Liver (tissue), 3 donors: ENCODE data around the gene CFDP1.

Experiments used
- FOXA1 ChIP-seq: IDR thresholded peaks from 2 replicates; pipeline ENCODE4 v1.6.1; 2016; ENCODE audit warnings: antibody characterized with exemption
- GABPA ChIP-seq, 2 donors: IDR thresholded peaks in 1 of 2; conservative IDR thresholded peaks in 1 of 2; 2 replicates each; pipeline ENCODE4 v1.6.1; 2016; ENCODE audit warnings: antibody characterized with exemption in 2 of 2, mild to moderate bottlenecking in 1 of 2, moderate library complexity in 1 of 2
- MAX ChIP-seq: IDR thresholded peaks from 2 replicates; pipeline ENCODE4 v1.6.1; 2016; ENCODE audit warnings: antibody characterized with exemption
- RAD21 ChIP-seq, 2 donors: IDR thresholded peaks; 2 replicates each; pipeline ENCODE4 v1.6.1; 2016; ENCODE audit warnings: antibody characterized with exemption in 2 of 2, mild to moderate bottlenecking in 2 of 2
- REST ChIP-seq: IDR thresholded peaks from 2 replicates; pipeline ENCODE4 v1.6.1; 2016; ENCODE audit warnings: antibody characterized with exemption, mild to moderate bottlenecking
- SP1 ChIP-seq: IDR thresholded peaks from 2 replicates; pipeline ENCODE4 v1.6.1; 2018; ENCODE audit warnings: antibody characterized with exemption, mild to moderate bottlenecking
- TAF1 ChIP-seq: conservative IDR thresholded peaks from 2 replicates; pipeline ENCODE4 v1.6.1; 2016; ENCODE audit warnings: antibody characterized with exemption, mild to moderate bottlenecking
- YY1 ChIP-seq: IDR thresholded peaks from 2 replicates; pipeline ENCODE4 v1.6.1; 2016; ENCODE audit warnings: antibody characterized with exemption, mild to moderate bottlenecking
- TF ChIP-seq, protein P1 (sequence below): fragments of 150-350 bp; IDR thresholded peaks from 2 replicates; pipeline ENCODE4 v1.5.1; 2017; ENCODE audit warnings: improper control_type of control experiment, low read depth, low read length; ENCODE audit not compliant: missing input control
- donor health status: healthy.
- donor health status: healthy.

DNA sequence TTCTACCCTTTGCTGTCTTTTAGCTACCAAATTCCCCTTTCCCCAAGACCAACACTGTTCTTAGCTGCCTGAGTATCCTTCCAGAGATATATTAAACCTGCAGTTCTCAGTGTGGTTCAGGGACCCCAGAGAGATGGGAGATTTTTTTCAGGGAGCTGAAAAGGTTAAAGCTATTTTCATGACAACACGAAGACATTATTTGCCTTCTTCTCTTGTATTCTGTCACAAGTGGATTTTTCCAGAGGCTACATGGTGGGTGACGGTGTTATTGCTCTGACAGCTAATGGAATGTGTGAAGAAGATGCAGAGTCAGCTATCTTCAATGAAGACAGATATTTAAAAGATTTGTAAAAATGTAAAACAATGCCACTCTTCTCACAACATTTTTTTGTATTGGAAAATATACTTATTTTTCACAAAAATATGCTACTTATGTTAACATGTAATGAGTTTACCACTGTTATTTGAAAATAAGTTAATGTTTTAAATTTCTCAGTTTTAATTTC is 69.0 kb downstream of the CFDP1 start:
- TF ChIP-seq, protein P1, sequence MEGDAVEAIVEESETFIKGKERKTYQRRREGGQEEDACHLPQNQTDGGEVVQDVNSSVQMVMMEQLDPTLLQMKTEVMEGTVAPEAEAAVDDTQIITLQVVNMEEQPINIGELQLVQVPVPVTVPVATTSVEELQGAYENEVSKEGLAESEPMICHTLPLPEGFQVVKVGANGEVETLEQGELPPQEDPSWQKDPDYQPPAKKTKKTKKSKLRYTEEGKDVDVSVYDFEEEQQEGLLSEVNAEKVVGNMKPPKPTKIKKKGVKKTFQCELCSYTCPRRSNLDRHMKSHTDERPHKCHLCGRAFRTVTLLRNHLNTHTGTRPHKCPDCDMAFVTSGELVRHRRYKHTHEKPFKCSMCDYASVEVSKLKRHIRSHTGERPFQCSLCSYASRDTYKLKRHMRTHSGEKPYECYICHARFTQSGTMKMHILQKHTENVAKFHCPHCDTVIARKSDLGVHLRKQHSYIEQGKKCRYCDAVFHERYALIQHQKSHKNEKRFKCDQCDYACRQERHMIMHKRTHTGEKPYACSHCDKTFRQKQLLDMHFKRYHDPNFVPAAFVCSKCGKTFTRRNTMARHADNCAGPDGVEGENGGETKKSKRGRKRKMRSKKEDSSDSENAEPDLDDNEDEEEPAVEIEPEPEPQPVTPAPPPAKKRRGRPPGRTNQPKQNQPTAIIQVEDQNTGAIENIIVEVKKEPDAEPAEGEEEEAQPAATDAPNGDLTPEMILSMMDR = no peak
- no peak for TF ChIP-seq RAD21 (IDR thresholded peaks at IDR 0.05)
- TF ChIP-seq TAF1 = no peak
- no peak for TF ChIP-seq REST
- no peak for TF ChIP-seq SP1
- no peak for TF ChIP-seq YY1
- no peak for TF ChIP-seq MAX
- TF ChIP-seq GABPA (IDR thresholded peaks at IDR 0.05 in 1 of 2, conservative IDR thresholded peaks at IDR 0.05 in 1 of 2) = no peak
- no peak for TF ChIP-seq FOXA1
